MM.1S (cell line): ENCODE results near the gene CLEC16A.
"Not testable (repeated sequence)": the region's sequence is repeated elsewhere in the genome, so short reads cannot be mapped to it uniquely, and the experiment has no call there.

Experiments
- DNase-seq: peaks from one replicate; pipeline ENCODE4 v3.0.0-alpha.2; 2015
- H2AFZ ChIP-seq: fragments of 300-600 bp; sonication (generic); 2 replicates; pipeline ENCODE4 v1.6.0; 2016; ENCODE audit warnings: antibody characterized with exemption, low read length
- H3F3A ChIP-seq: fragments of 300-600 bp; sonication (generic); 2 replicates; pipeline ENCODE4 v1.6.1; 2016; ENCODE audit warnings: mild to moderate bottlenecking, antibody characterized with exemption, low read length, moderate library complexity, mixed read lengths; ENCODE audit not compliant: insufficient read depth
- H3K27ac ChIP-seq: fragments of 300-600 bp; sonication (generic); 2 replicates; pipeline ENCODE4 v1.5.1; 2016; ENCODE audit warnings: mild to moderate bottlenecking, low read length
- H3K27me3 ChIP-seq: fragments of 300-600 bp; sonication (generic); replicated peaks from 2 replicates; pipeline ENCODE4 v1.6.0; 2016; ENCODE audit warnings: low read length; ENCODE audit not compliant: insufficient read depth
- H3K36me3 ChIP-seq: fragments of 300-600 bp; sonication (generic); replicated peaks from 2 replicates; pipeline ENCODE4 v1.6.1; 2016; ENCODE audit warnings: mild to moderate bottlenecking, low read length, mixed read lengths; ENCODE audit not compliant: insufficient read depth
- H3K4me1 ChIP-seq: fragments of 300-600 bp; sonication (generic); 2 replicates; pipeline ENCODE4 v1.6.1; 2016; ENCODE audit warnings: low read length, mixed read lengths
- H3K4me2 ChIP-seq: fragments of 300-600 bp; sonication (generic); 2 replicates; pipeline ENCODE4 v1.6.0; 2016; ENCODE audit warnings: low read depth, low read length
- H3K4me3 ChIP-seq: fragments of 300-600 bp; sonication (generic); 2 replicates; pipeline ENCODE4 v1.5.1; 2016; ENCODE audit warnings: low read length, mixed read lengths
- H3K79me2 ChIP-seq: fragments of 300-600 bp; sonication (generic); 2 replicates; pipeline ENCODE4 v1.6.1; 2016; ENCODE audit warnings: mixed run types, low read length, mixed read lengths
- H3K9ac ChIP-seq: fragments of 300-600 bp; sonication (generic); 2 replicates; pipeline ENCODE4 v1.6.1; 2016; ENCODE audit warnings: low read length, mixed read lengths
- H3K9me2 ChIP-seq: fragments of 300-600 bp; sonication (generic); replicated peaks from 2 replicates; pipeline ENCODE4 v1.6.1; 2016; ENCODE audit warnings: mild to moderate bottlenecking, low read length, mixed read lengths; ENCODE audit not compliant: insufficient read depth
- H3K9me3 ChIP-seq: fragments of 300-600 bp; sonication (generic); replicated peaks from 2 replicates; pipeline ENCODE4 v1.6.1; 2016; ENCODE audit warnings: mild to moderate bottlenecking, low read length, mixed read lengths; ENCODE audit not compliant: insufficient read depth
- H4K20me1 ChIP-seq: fragments of 300-600 bp; sonication (generic); 2 replicates; pipeline ENCODE4 v1.6.1; 2016; ENCODE audit warnings: mild to moderate bottlenecking, low read length, moderate library complexity, mixed read lengths; ENCODE audit not compliant: insufficient read depth
- CTCF ChIP-seq: fragments of 300-600 bp; sonication (generic); IDR thresholded peaks from 2 replicates; pipeline ENCODE4 v1.5.1; 2016; ENCODE audit warnings: antibody characterized with exemption, low read length, mixed read lengths
- EZH2 ChIP-seq: fragments of 300-600 bp; sonication (generic); optimal IDR thresholded peaks from 2 replicates; pipeline ENCODE3; 2017; ENCODE audit warnings: low read depth, mild to moderate bottlenecking, antibody characterized with exemption, low read length, mixed read lengths
- EZH2phosphoT487 ChIP-seq: fragments of 300-600 bp; sonication (generic); IDR thresholded peaks from 2 replicates; pipeline ENCODE4 v1.6.1; 2018; ENCODE audit warnings: antibody characterized with exemption, low read length

CLEC16A gene

GRCh38 chr16:10926094-10926493 lies 18.3 kb upstream of the CLEC16A start:
- H3K36me3 ChIP-seq: no peaks in the 10 kb centered on the region
- H3K4me2 ChIP-seq: no peak overlapping the region
- no peak overlapping the region for H3K9ac ChIP-seq
- no peaks in the 10 kb centered on the region for H3K79me2 ChIP-seq
- 0 out of 2 replicates have a peak, but pooled peaks cover 3% of the 10 kb centered on the region for H4K20me1 ChIP-seq
- no peak for DNase-seq
- H3K4me1 ChIP-seq: no peaks in the 10 kb centered on the region
- no peaks in the 10 kb centered on the region for H3K9me2 ChIP-seq
- no peak overlapping the region for H2AFZ ChIP-seq
- H3K9me3 ChIP-seq: no peaks in the 10 kb centered on the region
- H3F3A ChIP-seq: no peaks in the 10 kb centered on the region
- H3K4me3 ChIP-seq: no peak overlapping the region
- H3K27ac ChIP-seq: no peak overlapping the region
- no peak for TF ChIP-seq EZH2
- TF ChIP-seq EZH2phosphoT487: no peak
- no peak for TF ChIP-seq CTCF
- no peaks in the 10 kb centered on the region for H3K27me3 ChIP-seq

- Histone ChIP-seq H3K36me3 (no peaks in the 10 kb centered on the region), H3K27ac (no peak overlapping the region), H3K4me2 (no peak overlapping the region), H2AFZ (no peak overlapping the region), H4K20me1 (0 out of 2 replicates have a peak, but pooled peaks cover 3% of the 10 kb centered on the region), H3K9me3 (no peaks in the 10 kb centered on the region), H3K4me3 (no peak overlapping the region), H3K9me2 (no peaks in the 10 kb centered on the region), H3K4me1 (no peaks in the 10 kb centered on the region), H3K9ac (no peak overlapping the region), H3F3A (no peaks in the 10 kb centered on the region), H3K27me3 (no peaks in the 10 kb centered on the region), H3K79me2 (0 out of 2 replicates have a peak, but pooled peaks cover 2% of the 10 kb centered on the region)
- DNase-seq: no peak
- TF ChIP-seq CTCF: no peak
- no peak for TF ChIP-seq EZH2
- TF ChIP-seq EZH2phosphoT487: no peak
Measured at GRCh38 chr16:10926867-10927266, 17.5 kb upstream of the CLEC16A start.

- Histone ChIP-seq H3K9ac (no peak overlapping the region), H3K36me3 (no peaks in the 10 kb centered on the region), H3K9me3 (no peaks in the 10 kb centered on the region), H3K4me3 (no peak overlapping the region), H3F3A (no peaks in the 10 kb centered on the region), H3K27ac (no peak overlapping the region), H3K27me3 (no peaks in the 10 kb centered on the region), H4K20me1 (0 out of 2 replicates have a peak, but pooled peaks cover 3% of the 10 kb centered on the region), H3K79me2 (0 out of 2 replicates have a peak, but pooled peaks cover 5% of the 10 kb centered on the region), H3K9me2 (no peaks in the 10 kb centered on the region), H3K4me1 (no peaks in the 10 kb centered on the region), H2AFZ (no peak overlapping the region), H3K4me2 (no peak overlapping the region)
- TF ChIP-seq EZH2 (no peak), CTCF (no peak), EZH2phosphoT487 (no peak)
- DNase-seq: no peak
Measured at GRCh38 chr16:10927497-10928112, 16.8 kb upstream of the CLEC16A start.

- H4K20me1 ChIP-seq, H3F3A ChIP-seq, H3K4me1 ChIP-seq, H3K27ac ChIP-seq, H3K36me3 ChIP-seq, H3K4me2 ChIP-seq, DNase-seq, H3K9ac ChIP-seq, H3K4me3 ChIP-seq, H2AFZ ChIP-seq, H3K9me2 ChIP-seq, H3K9me3 ChIP-seq, H3K27me3 ChIP-seq: not testable (repeated sequence)
- H3K79me2 ChIP-seq: peaks cover 18% of the 10 kb centered on the region
Measured at GRCh38 chr16:10929097-10929496, 15.3 kb upstream of the CLEC16A start.
